GM23248 (cell line): ENCODE measurements around the gene ATG10. TPM values are rescaled to one million over a fixed set of nuclear protein-coding genes. Genes with fewer than 3 reads are reported as not detected.

ENCODE experiments used
- DNase-seq: peaks from one replicate; pipeline ENCODE4 v3.0.0-alpha.2; 2015
- H2AFZ ChIP-seq: fragments of 200-600 bp; sonication (generic); 2 replicates; pipeline ENCODE4 v1.6.1; 2016; ENCODE audit warnings: antibody characterized with exemption
- H3F3A ChIP-seq: fragments of 200-600 bp; sonication (generic); 2 replicates; pipeline ENCODE4 v1.6.1; 2016; ENCODE audit warnings: mild to moderate bottlenecking, antibody characterized with exemption, mixed run types; ENCODE audit not compliant: insufficient read depth
- H3K27ac ChIP-seq: fragments of 200-600 bp; sonication (generic); 2 replicates; pipeline ENCODE4 v1.5.1; 2016; ENCODE audit warnings: mild to moderate bottlenecking
- H3K27me3 ChIP-seq: fragments of 200-600 bp; sonication (generic); replicated peaks from 2 replicates; pipeline ENCODE4 v1.6.1; 2016; ENCODE audit warnings: mild to moderate bottlenecking; ENCODE audit not compliant: insufficient read depth
- H3K36me3 ChIP-seq: fragments of 200-600 bp; sonication (generic); 2 replicates; pipeline ENCODE4 v1.6.1; 2016; ENCODE audit warnings: low read depth, mild to moderate bottlenecking
- H3K4me1 ChIP-seq: fragments of 200-600 bp; sonication (generic); 2 replicates; pipeline ENCODE4 v1.6.1; 2016; ENCODE audit warnings: mild to moderate bottlenecking; ENCODE audit not compliant: insufficient read depth
- H3K4me2 ChIP-seq: fragments of 200-600 bp; sonication (generic); one replicate; pipeline ENCODE4 v1.6.1; 2016; ENCODE audit warnings: mild to moderate bottlenecking; ENCODE audit not compliant: unreplicated experiment
- H3K4me3 ChIP-seq: fragments of 200-600 bp; sonication (generic); 2 replicates; pipeline ENCODE4 v1.5.1; 2016; ENCODE audit warnings: mild to moderate bottlenecking
- H3K79me2 ChIP-seq: fragments of 200-600 bp; sonication (generic); 2 replicates; pipeline ENCODE4 v1.6.1; 2016; ENCODE audit warnings: mild to moderate bottlenecking; ENCODE audit not compliant: insufficient read depth
- H3K9ac ChIP-seq: fragments of 200-600 bp; sonication (generic); 2 replicates; pipeline ENCODE4 v1.6.1; 2016; ENCODE audit warnings: mild to moderate bottlenecking
- H3K9me2 ChIP-seq: fragments of 200-600 bp; sonication (generic); 2 replicates; pipeline ENCODE4 v1.6.1; 2016; ENCODE audit warnings: mixed run types, mild to moderate bottlenecking, moderate library complexity; ENCODE audit not compliant: insufficient read depth
- H3K9me3 ChIP-seq: fragments of 200-600 bp; sonication (generic); one replicate; pipeline ENCODE4 v1.6.1; 2017; ENCODE audit warnings: low read depth
- H4K20me1 ChIP-seq: fragments of 200-600 bp; sonication (generic); 2 replicates; pipeline ENCODE4 v1.6.0; 2016; ENCODE audit not compliant: insufficient read depth
- EZH2 ChIP-seq: fragments of 200-600 bp; sonication (generic); IDR thresholded peaks from 2 replicates; pipeline ENCODE4 v1.6.1; 2018; ENCODE audit warnings: antibody characterized with exemption, mild to moderate bottlenecking; ENCODE audit not compliant: insufficient read depth, poor library complexity, severe bottlenecking
- EZH2phosphoT487 ChIP-seq: fragments of 200-600 bp; sonication (generic); IDR thresholded peaks from 2 replicates; pipeline ENCODE4 v1.6.1; 2018; ENCODE audit warnings: antibody characterized with exemption, moderate library complexity, mild to moderate bottlenecking, low read depth; ENCODE audit not compliant: insufficient read depth
- WGBS, 2 experiments: methylation state at CpG; one replicate each; pipeline ENCODE4 v1.1.6; 2015 to 2017; ENCODE audit warnings: low lambda C conversion rate in 2 of 2, low coverage in 1 of 2; ENCODE audit errors: missing lambda C conversion rate in 2 of 2; 5-methylcytosine and 5-hydroxymethylcytosine counted together
- in situ Hi-C: fragments of 300-500 bp; cut with MboI; formaldehyde crosslinking; loops from 2 replicates; pipeline ENCODE4 v1.15.0; 2020
- polyA plus RNA-seq: library from polyadenylated mRNA; unstranded; fragments of >200 nt; fragmentation: Nextera tagmentation; extraction: Ambion mirVana; gene quantifications from 2 replicates; pipeline ENCODE4 v1.2.1, GENCODE V29; 2016
- total RNA-seq: library from RNA; depleted of rRNA; stranded (reverse); fragments of >200 nt; shearing (Covaris generic); gene quantifications from 2 replicates; pipeline ENCODE4 v1.2.3, GENCODE V29; 2014

ATG10 gene
- total and polyA plus RNA-seq, 2 experiments from 2014 or later = 6.5 to 9.0 TPM

GRCh38 chr5:82167372-82167935, 195.6 kb downstream of the ATG10 start:
- Histone ChIP-seq H3K4me3 (no peak overlapping the region), H3K36me3 (no peaks in the 10 kb centered on the region), H3K4me1 (peaks cover 37% of the 10 kb centered on the region), H3K4me2 (no peak overlapping the region), H3K9me3 (no peaks in the 10 kb centered on the region), H3K9ac (no peak overlapping the region), H3F3A (peaks cover 32% of the 10 kb centered on the region), H3K79me2 (no peaks in the 10 kb centered on the region), H2AFZ (no peak overlapping the region), H3K27ac (no peak overlapping the region), H3K9me2 (no peaks in the 10 kb centered on the region), H3K27me3 (no peaks in the 10 kb centered on the region), H4K20me1 (no peaks in the 10 kb centered on the region)
- DNase-seq = no peak
- WGBS, 2 experiments = 81 to 83% methylated on average over 3 of the region's 3 CpGs
- TF ChIP-seq EZH2phosphoT487 = no peak
- TF ChIP-seq EZH2 = no peak
- in situ Hi-C loops = loop anchor here (25.0 kb wide), 2 partner anchors 430 to 655 kb away; no protein-coding TSS in a partner anchor

- H3K4me3 ChIP-seq = no peak overlapping the region
- no peaks in the 10 kb centered on the region for H3K27me3 ChIP-seq
- peak; percentile 30 for DNase-seq
- in situ Hi-C loops = loop anchor here (25.0 kb wide), 2 partner anchors 431 to 656 kb away; no protein-coding TSS in a partner anchor
- H3K4me2 ChIP-seq = no peak overlapping the region
- H3K36me3 ChIP-seq = no peaks in the 10 kb centered on the region
- no peak overlapping the region for H2AFZ ChIP-seq
- H3K79me2 ChIP-seq = no peaks in the 10 kb centered on the region
- no peaks in the 10 kb centered on the region for H3K9me2 ChIP-seq
- no peaks in the 10 kb centered on the region for H3K9me3 ChIP-seq
- H3F3A ChIP-seq = peaks cover 30% of the 10 kb centered on the region
- TF ChIP-seq EZH2phosphoT487 (no peak), EZH2 (no peak)
- peaks cover 36% of the 10 kb centered on the region for H3K4me1 ChIP-seq
- no peak overlapping the region for H3K27ac ChIP-seq
- H3K9ac ChIP-seq = no peak overlapping the region
- no peaks in the 10 kb centered on the region for H4K20me1 ChIP-seq
Measured at GRCh38 chr5:82168294-82168693, 196.5 kb downstream of the ATG10 start.

GRCh38 chr5:82169892-82170291, 198.1 kb downstream of the ATG10 start:
- Histone ChIP-seq H3F3A (peaks cover 14% of the 10 kb centered on the region), H3K4me1 (peaks cover 30% of the 10 kb centered on the region), H3K4me3 (no peak overlapping the region), H3K27me3 (no peaks in the 10 kb centered on the region), H4K20me1 (no peaks in the 10 kb centered on the region), H3K27ac (no peak overlapping the region), H3K4me2 (no peak overlapping the region), H2AFZ (no peak overlapping the region), H3K36me3 (no peaks in the 10 kb centered on the region), H3K79me2 (no peaks in the 10 kb centered on the region), H3K9me2 (no peaks in the 10 kb centered on the region), H3K9ac (no peak overlapping the region), H3K9me3 (no peaks in the 10 kb centered on the region)
- no peak for TF ChIP-seq EZH2
- no peak for TF ChIP-seq EZH2phosphoT487
- DNase-seq = no peak
- WGBS, 2 experiments = 91 to 100% methylated on average over 1 of the region's 1 CpG
- in situ Hi-C loops = loop anchor here (25.0 kb wide), 2 partner anchors 433 to 658 kb away; no protein-coding TSS in a partner anchor

- Histone ChIP-seq H3K27me3 (no peaks in the 10 kb centered on the region), H3K27ac (peak overlapping the region; percentile 62), H3F3A (no peaks in the 10 kb centered on the region; the same call in 1 of the 2 replicates), H3K9me2 (no peaks in the 10 kb centered on the region), H3K79me2 (no peaks in the 10 kb centered on the region), H3K4me3 (no peak overlapping the region), H3K36me3 (no peaks in the 10 kb centered on the region), H3K4me2 (peak overlapping the region; percentile 30), H2AFZ (no peak overlapping the region), H3K4me1 (peaks cover 10% of the 10 kb centered on the region), H4K20me1 (no peaks in the 10 kb centered on the region), H3K9ac (peak overlapping the region; percentile 43), H3K9me3 (no peaks in the 10 kb centered on the region)
- 59 to 63% methylated on average over 3 of the region's 3 CpGs for WGBS, 2 experiments
- TF ChIP-seq EZH2 (no peak), EZH2phosphoT487 (no peak)
- DNase-seq = peak; percentile 82
- in situ Hi-C loops = loop anchor here (25.0 kb wide), 2 partner anchors 437 to 662 kb away; no protein-coding TSS in a partner anchor
Measured at GRCh38 chr5:82174128-82174918, 202.5 kb downstream of the ATG10 start.
